ENCODE data around the gene PPARD. TPM values are rescaled to one million over a fixed set of nuclear protein-coding genes. Genes with fewer than 3 reads are reported as not detected.

Gene PPARD
- total RNA-seq, 2 donors from 2014 or later: 21.2 to 24.1 TPM

GRCh38 chr6:35360349-35361138, 18.2 kb downstream of the PPARD start:
- no peak for DNase-seq (ENCODE audit: low spot score)
- no peaks in the 10 kb centered on the region for H3K9me3 ChIP-seq
- intact Hi-C loops (cut with DNase I): no loop called here
- no peaks in the 10 kb centered on the region for H3K27me3 ChIP-seq (replicated peaks; ENCODE audit: insufficient read depth)
- H3K36me3 ChIP-seq: no peaks in the 10 kb centered on the region
- no peaks in the 10 kb centered on the region for H3K4me1 ChIP-seq (replicated peaks)
- TF ChIP-seq POLR2A (IDR thresholded peaks at IDR 0.05) (no peak), POLR2AphosphoS5 (IDR thresholded peaks at IDR 0.05) (no peak), CTCF (IDR thresholded peaks at IDR 0.05) (no peak)
- H3K4me3 ChIP-seq: no peak overlapping the region
- no peak overlapping the region for H3K27ac ChIP-seq
- 63% methylated on average over 8 of the region's 8 CpGs for WGBS

- DNase-seq (ENCODE audit: low spot score): no peak
These were observed 19.8 kb downstream of the PPARD start for GRCh38 chr6:35362200-35362599.

GRCh38 chr6:35363293-35363750, 21.0 kb downstream of the PPARD start:
- H3K36me3 ChIP-seq: no peaks in the 10 kb centered on the region
- no peak for TF ChIP-seq CTCF (IDR thresholded peaks at IDR 0.05)
- no peak for TF ChIP-seq POLR2AphosphoS5 (IDR thresholded peaks at IDR 0.05)
- TF ChIP-seq POLR2A (IDR thresholded peaks at IDR 0.05): no peak
- WGBS: 80% methylated on average over 10 of the region's 10 CpGs
- no peaks in the 10 kb centered on the region for H3K4me1 ChIP-seq (replicated peaks)
- intact Hi-C loops (cut with DNase I): no loop called here
- no peaks in the 10 kb centered on the region for H3K27me3 ChIP-seq (replicated peaks; ENCODE audit: insufficient read depth)
- no peak overlapping the region for H3K27ac ChIP-seq
- H3K4me3 ChIP-seq: no peak overlapping the region
- no peaks in the 10 kb centered on the region for H3K9me3 ChIP-seq
- DNase-seq (ENCODE audit: low spot score): no peak

More at GRCh38 chr6:35362200-35362599, 19.8 kb downstream of the PPARD start:
- intact Hi-C loops (cut with DNase I): no loop called here
- Histone ChIP-seq H3K9me3 (no peaks in the 10 kb centered on the region), H3K4me1 (replicated peaks) (no peaks in the 10 kb centered on the region), H3K36me3 (no peaks in the 10 kb centered on the region), H3K4me3 (no peak overlapping the region), H3K27me3 (replicated peaks; ENCODE audit: insufficient read depth) (no peaks in the 10 kb centered on the region), H3K27ac (no peak overlapping the region)
- 89% methylated on average over 2 of the region's 2 CpGs for WGBS
- TF ChIP-seq CTCF (IDR thresholded peaks at IDR 0.05): no peak
- no peak for TF ChIP-seq POLR2A (IDR thresholded peaks at IDR 0.05)
- TF ChIP-seq POLR2AphosphoS5 (IDR thresholded peaks at IDR 0.05): no peak

GRCh38 chr6:35365594-35366203, 23.3 kb downstream of the PPARD start:
- H3K27me3 ChIP-seq (replicated peaks; ENCODE audit: insufficient read depth): no peaks in the 10 kb centered on the region

More at GRCh38 chr6:35365594-35366203, 23.3 kb downstream of the PPARD start:
- Histone ChIP-seq H3K36me3 (no peaks in the 10 kb centered on the region), H3K4me3 (no peak overlapping the region), H3K9me3 (no peaks in the 10 kb centered on the region), H3K27ac (no peak overlapping the region), H3K4me1 (replicated peaks) (no peaks in the 10 kb centered on the region)
- 93% methylated on average over 6 of the region's 6 CpGs for WGBS
- no peak for DNase-seq (ENCODE audit: low spot score)
- TF ChIP-seq CTCF (IDR thresholded peaks at IDR 0.05) (no peak), POLR2AphosphoS5 (IDR thresholded peaks at IDR 0.05) (no peak), POLR2A (IDR thresholded peaks at IDR 0.05) (no peak)
- intact Hi-C loops (cut with DNase I): no loop called here
